ENCODE data around the gene SCFD2.
"Not testable (repeated sequence)": the region's sequence is repeated elsewhere in the genome, so short reads cannot be mapped to it uniquely, and the experiment has no call there.

Gene SCFD2

DNA sequence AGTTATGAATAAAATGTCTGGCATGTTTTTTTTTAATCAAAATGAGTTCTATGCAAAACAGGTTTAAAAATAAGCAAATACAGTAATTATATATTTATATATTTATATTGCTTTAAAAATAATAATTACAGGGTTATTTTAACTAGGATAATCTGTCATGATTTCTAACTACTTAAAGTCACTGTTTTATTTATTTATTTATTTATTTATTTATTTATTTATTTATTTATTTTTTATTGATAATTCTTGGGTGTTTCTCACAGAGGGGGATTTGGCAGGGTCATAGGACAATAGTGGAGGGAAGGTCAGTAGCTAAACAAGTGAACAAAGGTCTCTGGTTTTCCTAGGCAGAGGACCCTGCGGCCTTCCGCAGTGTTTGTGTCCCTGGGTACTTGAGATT, 129.2 kb downstream of the SCFD2 start:
- not testable (repeated sequence) for DNase-seq

- no peak for DNase-seq
Measured at GRCh38 chr4:53235547-53235946, 130.3 kb downstream of the SCFD2 start.

DNA sequence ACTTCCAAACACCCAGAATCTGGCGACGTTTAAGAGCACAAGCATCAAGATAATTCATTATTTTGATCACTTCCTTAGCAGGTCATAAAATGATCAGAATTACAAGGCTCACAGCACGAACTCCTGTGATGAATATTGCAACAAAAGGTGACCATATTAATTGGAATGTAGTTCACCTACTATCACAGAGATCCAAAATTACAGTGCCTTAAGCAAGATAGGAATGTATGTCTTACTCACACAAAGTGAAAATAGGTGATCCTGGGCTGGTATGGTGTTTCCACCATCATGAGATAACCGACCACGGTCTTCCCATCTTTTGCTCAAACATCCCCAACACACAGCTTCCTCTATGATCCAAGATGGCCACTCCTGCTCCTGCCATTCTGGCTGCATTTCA, 131.2 kb downstream of the SCFD2 start:
- DNase-seq, result no peak

GRCh38 chr4:53234111-53234510, 131.8 kb downstream of the SCFD2 start:
- no peak for DNase-seq

GRCh38 chr4:53233114-53233795, 132.6 kb downstream of the SCFD2 start:
- DNase-seq, result no peak

DNA sequence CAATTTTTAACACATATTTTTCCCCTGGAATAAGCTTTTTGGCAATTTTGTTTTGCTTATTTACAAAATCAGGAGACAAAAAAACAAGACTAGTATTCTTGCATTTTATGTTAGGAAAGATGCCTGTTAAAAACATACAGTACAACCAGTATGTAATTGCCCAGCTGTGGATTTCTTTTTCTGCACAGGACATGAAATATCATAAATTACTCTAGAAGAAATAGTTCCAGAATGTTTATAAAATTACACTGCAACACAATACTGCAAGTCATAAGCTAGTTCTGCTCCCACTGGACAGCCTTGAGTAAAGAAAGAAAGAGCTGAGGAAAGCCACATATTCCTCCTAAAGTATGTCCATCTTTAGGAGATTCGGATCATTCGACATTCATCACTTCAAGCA, 133.5 kb downstream of the SCFD2 start:
- no peak for DNase-seq

GRCh38 chr4:53228036-53228435, 137.8 kb downstream of the SCFD2 start:
- DNase-seq, result no peak

DNA sequence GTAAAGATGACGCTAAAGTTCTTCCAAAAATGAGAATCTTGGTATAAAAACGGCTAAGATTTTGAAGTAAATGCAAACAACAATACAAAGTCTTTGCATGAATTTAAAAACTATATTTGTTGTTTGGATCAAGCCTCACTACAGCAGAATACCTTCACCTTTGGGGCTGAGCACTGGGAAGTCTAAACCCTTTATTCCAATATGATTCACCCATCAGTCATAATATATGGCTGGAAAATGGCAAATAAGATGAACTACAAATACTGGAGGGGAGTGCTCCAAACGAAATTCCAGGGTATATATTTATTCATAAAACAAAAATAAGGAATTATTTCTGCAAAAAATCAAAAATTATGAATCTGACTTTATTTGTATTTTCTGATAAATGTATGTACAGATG, 138.4 kb downstream of the SCFD2 start:
- no peak for DNase-seq

- no peak for DNase-seq
Measured at GRCh38 chr4:53221832-53222480, 143.9 kb downstream of the SCFD2 start.

GRCh38 chr4:53219148-53219547, 146.7 kb downstream of the SCFD2 start:
- DNase-seq, result not testable (repeated sequence)

- DNase-seq, result no peak
Measured at GRCh38 chr4:53208753-53209152, 157.1 kb downstream of the SCFD2 start.

DNA sequence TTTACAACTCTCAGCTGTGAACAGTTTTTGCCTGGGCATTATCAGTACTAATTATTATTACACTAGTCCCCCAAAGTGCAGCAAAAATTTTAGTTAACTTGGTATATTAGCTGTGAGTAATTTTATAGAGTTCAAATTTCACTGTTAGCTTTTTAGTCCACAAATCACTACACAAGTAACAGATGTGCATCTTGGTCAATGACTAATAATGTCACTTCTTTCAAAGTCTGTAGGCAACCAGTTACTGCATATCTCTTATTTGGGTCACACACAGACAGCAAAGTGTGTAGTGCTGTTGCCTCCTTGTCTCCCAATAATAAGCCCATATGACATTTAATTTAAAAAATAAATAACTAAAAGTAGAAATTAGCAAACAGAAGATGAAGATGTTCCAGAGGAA, 159.9 kb downstream of the SCFD2 start:
- DNase-seq, result no peak

DNA sequence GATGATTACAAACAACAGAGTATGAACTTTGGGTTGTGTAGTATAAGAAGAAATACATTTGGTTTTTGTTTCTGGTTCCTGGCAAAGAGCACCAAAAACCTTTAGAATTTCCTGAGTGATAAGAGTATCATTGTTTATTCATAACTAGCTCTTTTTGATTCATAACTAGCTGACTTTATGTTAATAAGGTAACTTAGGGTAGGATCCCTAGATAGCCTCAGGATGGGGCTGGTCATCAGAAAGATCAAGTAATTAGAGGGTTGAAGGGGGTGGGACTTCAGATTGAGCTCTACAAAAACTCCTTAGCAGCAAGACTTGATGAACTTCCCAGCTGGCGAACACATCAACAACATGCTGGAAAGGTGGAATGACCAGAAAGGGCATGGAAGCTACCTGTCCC, 166.5 kb downstream of the SCFD2 start:
- DNase-seq, result no peak

DNA sequence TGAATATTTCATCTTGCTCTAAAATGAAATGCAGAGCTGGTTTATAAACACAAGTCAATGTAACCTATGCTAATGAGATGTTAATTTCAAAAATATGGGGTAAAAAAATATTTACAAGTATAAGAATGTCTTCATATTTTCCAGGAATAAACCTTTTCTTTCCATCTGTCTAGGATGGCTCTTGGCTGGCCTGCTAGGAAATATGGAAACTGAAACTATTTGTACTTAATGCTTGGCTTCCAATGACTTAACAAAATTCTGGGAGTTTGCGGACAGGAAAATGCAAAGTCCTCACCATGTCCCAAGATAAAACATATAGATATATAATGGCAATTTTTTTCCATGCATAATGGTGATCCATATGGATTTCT, 168.1 kb downstream of the SCFD2 start:
- no peak for DNase-seq

GRCh38 chr4:53196882-53197771, 168.7 kb downstream of the SCFD2 start:
- no peak for DNase-seq

- no peak for DNase-seq
Measured at GRCh38 chr4:53195815-53196661, 169.8 kb downstream of the SCFD2 start.

- DNase-seq, result no peak
Measured at GRCh38 chr4:53194727-53195126, 171.1 kb downstream of the SCFD2 start.

DNA sequence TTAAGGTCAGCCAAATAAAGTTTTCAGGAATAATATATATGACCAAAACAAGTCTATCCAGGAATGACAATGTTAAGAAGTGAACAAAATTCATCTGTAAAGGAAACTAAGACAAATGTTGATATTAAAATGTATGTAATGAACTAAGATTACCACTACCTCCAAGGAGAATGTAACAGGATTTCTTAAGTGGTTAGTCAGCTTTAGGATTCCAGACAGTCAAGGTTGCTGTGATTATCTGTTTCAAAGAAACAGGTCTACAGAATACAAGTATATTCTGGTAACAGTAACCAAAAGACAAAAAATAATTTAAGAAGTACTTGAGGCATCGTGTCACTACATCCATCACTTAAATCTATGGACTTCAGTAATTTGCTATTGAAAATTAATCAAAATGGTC, 172.8 kb downstream of the SCFD2 start:
- no peak for DNase-seq

- DNase-seq, result no peak
Measured at GRCh38 chr4:53192496-53192895, 173.4 kb downstream of the SCFD2 start.

DNA sequence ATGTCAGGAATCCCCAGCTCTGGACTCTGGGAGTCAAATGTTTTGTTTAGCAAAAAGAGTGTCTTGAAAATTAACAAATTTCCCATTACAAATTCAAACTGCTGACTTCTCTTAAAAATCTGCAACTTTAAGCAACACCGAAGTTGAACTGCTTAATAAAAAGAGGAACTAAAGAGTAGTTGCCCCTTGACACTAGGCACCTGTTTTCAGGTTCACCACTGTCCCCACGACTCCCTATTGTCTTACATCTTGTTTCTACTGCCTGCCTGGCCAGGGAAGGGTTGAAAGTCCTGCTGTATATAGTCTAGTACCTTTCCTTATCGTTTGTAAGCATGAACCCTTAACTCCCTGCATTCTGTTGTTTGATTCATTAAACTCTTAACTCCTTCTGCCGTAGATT, 173.9 kb downstream of the SCFD2 start:
- no peak for DNase-seq

- no peak for DNase-seq
Measured at GRCh38 chr4:53189011-53189410, 176.8 kb downstream of the SCFD2 start.

DNA sequence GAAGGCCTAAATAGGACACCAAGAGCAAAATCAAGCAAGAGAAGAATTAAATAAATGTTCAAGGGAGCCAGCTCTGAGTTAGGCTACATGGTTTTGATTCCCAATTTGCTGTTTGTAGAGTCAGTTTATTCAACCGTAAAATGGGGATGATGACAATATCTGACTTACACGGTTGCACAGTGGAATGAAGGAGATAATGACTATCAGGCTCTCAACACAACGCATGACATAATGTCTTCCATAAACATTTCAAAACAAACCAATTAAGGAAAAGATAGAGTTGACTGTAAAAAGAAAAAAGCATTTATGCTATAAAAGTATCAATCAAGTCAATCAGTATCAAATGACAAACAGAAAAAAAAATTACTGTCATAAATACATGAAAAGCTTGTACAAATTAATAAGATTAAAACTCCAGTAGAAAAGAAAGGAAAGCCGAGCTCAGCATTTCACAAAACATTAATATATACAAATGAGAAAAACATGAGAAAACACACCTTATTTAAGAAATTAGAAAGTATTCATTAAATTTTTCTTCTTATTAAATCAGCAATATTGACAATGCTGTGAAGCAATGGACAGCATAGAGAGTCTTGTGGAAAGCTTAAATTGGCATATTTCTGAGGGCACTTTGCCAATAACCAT, 179.0 kb downstream of the SCFD2 start:
- no peak for DNase-seq
